ENCODE results near the gene GTF3C5. TPM values are rescaled to one million over a fixed set of nuclear protein-coding genes. Genes with fewer than 3 reads are reported as not detected.
A peak's percentile ranks its signal among the peaks of the same experiment; 100 is the strongest.

Gene GTF3C5
- polyA plus RNA-seq, 1 of the 3 experiments (the other 2 are of a cell fraction): 57.3 TPM

DNA sequence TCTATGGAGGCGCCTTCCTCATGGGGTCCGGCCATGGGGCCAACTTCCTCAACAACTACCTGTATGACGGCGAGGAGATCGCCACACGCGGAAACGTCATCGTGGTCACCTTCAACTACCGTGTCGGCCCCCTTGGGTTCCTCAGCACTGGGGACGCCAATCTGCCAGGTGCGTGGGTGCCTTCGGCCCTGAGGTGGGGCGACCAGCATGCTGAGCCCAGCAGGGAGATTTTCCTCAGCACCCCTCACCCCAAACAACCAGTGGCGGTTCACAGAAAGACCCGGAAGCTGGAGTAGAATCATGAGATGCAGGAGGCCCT, 34.2 kb downstream of the GTF3C5 start:
- CTCF ChIA-PET: interaction anchor here (0.8 to 3.3 kb wide), 4 partner anchors 38 to 87 kb away, joined by 3 to 10 read pairs (median 5); partner anchors contain the start of gene GFI1B
- no peak for DNase-seq
- TF ChIP-seq TAF1 (IDR thresholded peaks at IDR 0.05; ENCODE audit: borderline replicate concordance, low read depth, low read length) (no peak), RXRA (IDR thresholded peaks at IDR 0.05; ENCODE audit: borderline replicate concordance, low read depth) (no peak)
- TF ChIP-seq, protein P1, sequence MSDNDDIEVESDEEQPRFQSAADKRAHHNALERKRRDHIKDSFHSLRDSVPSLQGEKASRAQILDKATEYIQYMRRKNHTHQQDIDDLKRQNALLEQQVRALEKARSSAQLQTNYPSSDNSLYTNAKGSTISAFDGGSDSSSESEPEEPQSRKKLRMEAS (IDR thresholded peaks at IDR 0.05; ENCODE audit: low read depth): no peak
- TF ChIP-seq, protein P2, sequence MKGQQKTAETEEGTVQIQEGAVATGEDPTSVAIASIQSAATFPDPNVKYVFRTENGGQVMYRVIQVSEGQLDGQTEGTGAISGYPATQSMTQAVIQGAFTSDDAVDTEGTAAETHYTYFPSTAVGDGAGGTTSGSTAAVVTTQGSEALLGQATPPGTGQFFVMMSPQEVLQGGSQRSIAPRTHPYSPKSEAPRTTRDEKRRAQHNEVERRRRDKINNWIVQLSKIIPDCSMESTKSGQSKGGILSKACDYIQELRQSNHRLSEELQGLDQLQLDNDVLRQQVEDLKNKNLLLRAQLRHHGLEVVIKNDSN (IDR thresholded peaks at IDR 0.05; ENCODE audit: borderline replicate concordance, low read depth): no peak
- no peak overlapping the region for H3K4me3 ChIP-seq (ENCODE audit: low read depth in 2 of 2, low read length in 1 of 2)
- WGBS (ENCODE audit: low lambda C conversion rate): 94% methylated on average over 6 of the region's 17 CpGs
- no peaks in the 10 kb centered on the region for H3F3A ChIP-seq (replicated peaks; ENCODE audit: insufficient read depth)
- no peaks in the 10 kb centered on the region for H4K20me1 ChIP-seq (ENCODE audit: insufficient read depth)
- no peaks in the 10 kb centered on the region for H3K9me2 ChIP-seq
- H3K4me2 ChIP-seq: no peak overlapping the region
- H2AFZ ChIP-seq (ENCODE audit: low read depth): no peak overlapping the region
- H3K79me2 ChIP-seq (ENCODE audit: insufficient read depth): no peaks in the 10 kb centered on the region
- H3K36me3 ChIP-seq (replicated peaks in 1 of 2; ENCODE audit: control insufficient read depth in 1 of 2, insufficient read depth in 2 of 2, low read length in 1 of 2): no peaks in the 10 kb centered on the region
- no peak overlapping the region for H3K27ac ChIP-seq (ENCODE audit: low read depth in 2 of 2, low read length in 1 of 2)
- POLR2A ChIA-PET: interaction anchor here (1.5 kb wide), 1 partner anchor 37 kb away, joined by 3 read pairs; no protein-coding TSS in a partner anchor
- no peak overlapping the region for H3K9ac ChIP-seq
- H3K27me3 ChIP-seq (ENCODE audit: insufficient read depth): no peaks in the 10 kb centered on the region
- peaks cover 0 to 9% of the 10 kb centered on the region in 2 experiments; a peak in 1 of 4 replicates for H3K4me1 ChIP-seq (ENCODE audit: control insufficient read depth in 1 of 2, insufficient read depth in 2 of 2, low read depth in 1 of 2, low read length in 1 of 2)
- H3K9me3 ChIP-seq: no peaks in the 10 kb centered on the region

GRCh38 chr9:133066181-133066983, 35.6 kb downstream of the GTF3C5 start:
- Histone ChIP-seq H3K36me3 (replicated peaks in 1 of 2; ENCODE audit: control insufficient read depth in 1 of 2, insufficient read depth in 2 of 2, low read length in 1 of 2) (no peaks in the 10 kb centered on the region), H3K79me2 (ENCODE audit: insufficient read depth) (no peaks in the 10 kb centered on the region), H3K4me2 (no peak overlapping the region), H3K9me2 (no peaks in the 10 kb centered on the region), H4K20me1 (ENCODE audit: insufficient read depth) (no peaks in the 10 kb centered on the region), H3K4me1 (ENCODE audit: control insufficient read depth in 1 of 2, insufficient read depth in 2 of 2, low read depth in 1 of 2, low read length in 1 of 2) (peaks cover 0 to under 1% of the 10 kb centered on the region in 2 experiments; a peak in 1 of 4 replicates), H3K9me3 (no peaks in the 10 kb centered on the region), H3F3A (replicated peaks; ENCODE audit: insufficient read depth) (no peaks in the 10 kb centered on the region), H3K27ac (ENCODE audit: low read depth in 2 of 2, low read length in 1 of 2) (no peak overlapping the region), H3K4me3 (ENCODE audit: low read depth in 2 of 2, low read length in 1 of 2) (no peak overlapping the region), H3K9ac (no peak overlapping the region), H2AFZ (ENCODE audit: low read depth) (no peak overlapping the region), H3K27me3 (ENCODE audit: insufficient read depth) (no peaks in the 10 kb centered on the region)
- WGBS (ENCODE audit: low lambda C conversion rate): 94% methylated on average over 24 of the region's 25 CpGs
- DNase-seq: peak; percentile 10
- TF ChIP-seq RFX5 (IDR thresholded peaks at IDR 0.05; ENCODE audit: low read length) (no peak), SIN3A (IDR thresholded peaks at IDR 0.05; ENCODE audit: borderline replicate concordance, low read depth, low read length) (no peak), RXRA (IDR thresholded peaks at IDR 0.05; ENCODE audit: borderline replicate concordance, low read depth) (no peak), RCOR1 (IDR thresholded peaks at IDR 0.05; ENCODE audit: low read length) (no peak), NRF1 (IDR thresholded peaks at IDR 0.05; ENCODE audit: low read depth, low read length) (no peak), FOXM1 (IDR thresholded peaks at IDR 0.05; ENCODE audit: low read depth) (no peak), MEF2A (IDR thresholded peaks at IDR 0.05; ENCODE audit: borderline replicate concordance, low read depth) (no peak), CHD2 (IDR thresholded peaks at IDR 0.05; ENCODE audit: low read length, partially characterized antibody) (no peak), FOSL2 (IDR thresholded peaks at IDR 0.05; ENCODE audit: borderline replicate concordance, low read depth) (no peak), TAF1 (IDR thresholded peaks at IDR 0.05; ENCODE audit: borderline replicate concordance, low read depth, low read length) (no peak), SMC3 (IDR thresholded peaks at IDR 0.05; ENCODE audit: low read depth, low read length) (no peak), GATA2 (CRISPR knock-in tag; IDR thresholded peaks at IDR 0.05) (no peak), POLR2AphosphoS5 (IDR thresholded peaks at IDR 0.05; ENCODE audit: low read depth, low read length) (no peak), EP300 (IDR thresholded peaks at IDR 0.05; ENCODE audit: borderline replicate concordance in 1 of 2, low read depth in 1 of 2, low read length in 1 of 2) (no peak), GABPA (IDR thresholded peaks at IDR 0.05; ENCODE audit: low read depth) (no peak)
- TF ChIP-seq, protein P3, sequence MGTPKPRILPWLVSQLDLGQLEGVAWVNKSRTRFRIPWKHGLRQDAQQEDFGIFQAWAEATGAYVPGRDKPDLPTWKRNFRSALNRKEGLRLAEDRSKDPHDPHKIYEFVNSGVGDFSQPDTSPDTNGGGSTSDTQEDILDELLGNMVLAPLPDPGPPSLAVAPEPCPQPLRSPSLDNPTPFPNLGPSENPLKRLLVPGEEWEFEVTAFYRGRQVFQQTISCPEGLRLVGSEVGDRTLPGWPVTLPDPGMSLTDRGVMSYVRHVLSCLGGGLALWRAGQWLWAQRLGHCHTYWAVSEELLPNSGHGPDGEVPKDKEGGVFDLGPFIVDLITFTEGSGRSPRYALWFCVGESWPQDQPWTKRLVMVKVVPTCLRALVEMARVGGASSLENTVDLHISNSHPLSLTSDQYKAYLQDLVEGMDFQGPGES (IDR thresholded peaks at IDR 0.05; ENCODE audit: low read depth, low read length): no peak
- TF ChIP-seq, protein P4, sequence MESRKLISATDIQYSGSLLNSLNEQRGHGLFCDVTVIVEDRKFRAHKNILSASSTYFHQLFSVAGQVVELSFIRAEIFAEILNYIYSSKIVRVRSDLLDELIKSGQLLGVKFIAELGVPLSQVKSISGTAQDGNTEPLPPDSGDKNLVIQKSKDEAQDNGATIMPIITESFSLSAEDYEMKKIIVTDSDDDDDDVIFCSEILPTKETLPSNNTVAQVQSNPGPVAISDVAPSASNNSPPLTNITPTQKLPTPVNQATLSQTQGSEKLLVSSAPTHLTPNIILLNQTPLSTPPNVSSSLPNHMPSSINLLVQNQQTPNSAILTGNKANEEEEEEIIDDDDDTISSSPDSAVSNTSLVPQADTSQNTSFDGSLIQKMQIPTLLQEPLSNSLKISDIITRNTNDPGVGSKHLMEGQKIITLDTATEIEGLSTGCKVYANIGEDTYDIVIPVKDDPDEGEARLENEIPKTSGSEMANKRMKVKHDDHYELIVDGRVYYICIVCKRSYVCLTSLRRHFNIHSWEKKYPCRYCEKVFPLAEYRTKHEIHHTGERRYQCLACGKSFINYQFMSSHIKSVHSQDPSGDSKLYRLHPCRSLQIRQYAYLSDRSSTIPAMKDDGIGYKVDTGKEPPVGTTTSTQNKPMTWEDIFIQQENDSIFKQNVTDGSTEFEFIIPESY (IDR thresholded peaks at IDR 0.05; ENCODE audit: borderline replicate concordance, low read depth): no peak
- TF ChIP-seq, protein P5, sequence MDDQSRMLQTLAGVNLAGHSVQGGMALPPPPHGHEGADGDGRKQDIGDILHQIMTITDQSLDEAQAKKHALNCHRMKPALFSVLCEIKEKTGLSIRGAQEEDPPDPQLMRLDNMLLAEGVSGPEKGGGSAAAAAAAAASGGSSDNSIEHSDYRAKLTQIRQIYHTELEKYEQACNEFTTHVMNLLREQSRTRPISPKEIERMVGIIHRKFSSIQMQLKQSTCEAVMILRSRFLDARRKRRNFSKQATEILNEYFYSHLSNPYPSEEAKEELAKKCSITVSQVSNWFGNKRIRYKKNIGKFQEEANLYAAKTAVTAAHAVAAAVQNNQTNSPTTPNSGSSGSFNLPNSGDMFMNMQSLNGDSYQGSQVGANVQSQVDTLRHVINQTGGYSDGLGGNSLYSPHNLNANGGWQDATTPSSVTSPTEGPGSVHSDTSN (IDR thresholded peaks at IDR 0.05): no peak
- TF ChIP-seq, protein P2 (IDR thresholded peaks at IDR 0.05; ENCODE audit: borderline replicate concordance, low read depth): no peak
- ChIA-PET CTCF (interaction anchor here (1.0 to 3.3 kb wide), 4 partner anchors 9 to 81 kb away, joined by 3 to 10 read pairs (median 6); no protein-coding TSS in a partner anchor), POLR2A (no interaction called here)

Data from SK-N-SH (cell line).